ENCODE results near the gene OR4X1.
"Not testable (repeated sequence)": the region's sequence is repeated elsewhere in the genome, so short reads cannot be mapped to it uniquely, and the experiment has no call there.

GRCh38 chr11:48230057-48230456 lies 33.6 kb upstream of the OR4X1 start:
- TF ChIP-seq CTCF, POLR2A (IDR thresholded peaks at IDR 0.05): not testable (repeated sequence)

Measured in body of pancreas (tissue), 4 donors.